HUES64 (cell line): ENCODE measurements around the gene ANKRD2.

ENCODE experiments used
- H3K27ac ChIP-seq: 2 replicates; pipeline ENCODE4 v1.7.0; 2013; ENCODE audit warnings: low read depth, low read length, inconsistent platforms
- H3K27me3 ChIP-seq: 2 replicates; pipeline ENCODE4 v1.6.1; 2013; ENCODE audit warnings: mild to moderate bottlenecking, low read length; ENCODE audit not compliant: insufficient read depth
- H3K36me3 ChIP-seq: 2 replicates; pipeline ENCODE4 v1.6.1; 2013; ENCODE audit warnings: mild to moderate bottlenecking, low read length; ENCODE audit not compliant: insufficient read depth
- H3K4me1 ChIP-seq: 2 replicates; pipeline ENCODE4 v1.6.1; 2013; ENCODE audit warnings: mild to moderate bottlenecking, low read length, moderate library complexity; ENCODE audit not compliant: insufficient read depth
- H3K4me3 ChIP-seq: 2 replicates; pipeline ENCODE4 v1.5.1; 2013; ENCODE audit warnings: mild to moderate bottlenecking, low read length, moderate library complexity
- H3K9ac ChIP-seq: 2 replicates; pipeline ENCODE4 v1.6.1; 2013; ENCODE audit warnings: mild to moderate bottlenecking, low read depth, low read length
- H3K9me3 ChIP-seq: 2 replicates; pipeline ENCODE4 v1.6.1; 2013; ENCODE audit warnings: low read depth, low read length; ENCODE audit not compliant: insufficient read depth
- WGBS: fragments of 150-250, 120-280 bp; methylation state at CpG from one replicate; pipeline ENCODE4 v1.1.7; 2013; ENCODE audit warnings: missing lambda C conversion rate; 5-methylcytosine and 5-hydroxymethylcytosine counted together

Gene ANKRD2

GRCh38 chr10:97537186-97537869, 35.3 kb upstream of the ANKRD2 start:
- Histone ChIP-seq H3K27me3 (no peaks in the 10 kb centered on the region), H3K4me3 (no peak overlapping the region), H3K9ac (no peak overlapping the region), H3K36me3 (no peaks in the 10 kb centered on the region), H3K9me3 (no peaks in the 10 kb centered on the region), H3K27ac (no peak overlapping the region), H3K4me1 (peaks cover 21% of the 10 kb centered on the region)
- 89% methylated on average over 5 of the region's 5 CpGs for WGBS

DNA sequence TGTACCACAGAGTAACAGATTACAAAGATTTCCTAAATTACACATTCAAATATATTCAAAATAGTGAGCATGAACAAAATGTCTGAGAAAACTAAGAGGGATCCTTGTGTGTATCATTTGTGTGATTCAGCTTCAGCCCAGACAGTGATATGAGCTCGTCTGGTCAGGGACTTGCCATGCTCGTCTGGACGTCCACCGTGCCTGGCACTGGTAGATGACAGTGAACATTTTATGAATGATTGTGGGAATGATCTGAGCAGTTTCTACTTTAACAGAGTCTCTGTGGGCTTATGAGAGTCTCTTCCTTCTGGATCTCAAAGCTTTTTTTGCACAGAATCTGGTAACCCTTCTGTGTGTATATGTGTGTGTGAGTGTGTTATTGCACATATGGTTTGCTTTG, 34.2 kb upstream of the ANKRD2 start:
- no peaks in the 10 kb centered on the region for H3K36me3 ChIP-seq
- peaks cover 27% of the 10 kb centered on the region for H3K4me1 ChIP-seq
- H3K27ac ChIP-seq: no peak overlapping the region
- H3K9ac ChIP-seq: no peak overlapping the region
- no peaks in the 10 kb centered on the region for H3K9me3 ChIP-seq
- H3K27me3 ChIP-seq: no peaks in the 10 kb centered on the region
- 93% methylated on average over 4 of the region's 4 CpGs for WGBS
- H3K4me3 ChIP-seq: no peak overlapping the region

DNA sequence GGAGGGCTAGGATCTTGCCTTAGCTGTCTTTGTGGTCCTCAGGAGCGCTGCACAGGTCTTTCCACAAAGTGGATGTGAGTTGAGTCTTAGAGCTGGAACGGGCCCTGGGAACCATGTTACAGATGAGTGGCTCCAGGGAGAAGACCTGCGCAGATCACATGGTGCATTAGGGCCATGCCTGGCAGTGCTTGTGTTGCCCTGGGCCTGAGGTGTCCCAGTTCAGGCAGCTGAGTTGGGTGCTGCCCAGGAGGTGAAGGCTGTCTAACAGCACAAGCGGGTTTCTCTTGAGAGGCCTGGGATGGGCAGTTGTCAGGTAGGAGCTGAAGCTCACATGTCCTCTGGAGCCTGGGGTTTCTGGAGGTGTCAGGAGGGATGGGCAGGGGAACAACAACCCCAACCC, 33.7 kb upstream of the ANKRD2 start:
- 95% methylated on average over 4 of the region's 4 CpGs for WGBS
- peaks cover 30% of the 10 kb centered on the region for H3K4me1 ChIP-seq

GRCh38 chr10:97539523-97540200, 32.9 kb upstream of the ANKRD2 start:
- Histone ChIP-seq H3K27me3 (no peaks in the 10 kb centered on the region), H3K36me3 (no peaks in the 10 kb centered on the region), H3K4me3 (no peak overlapping the region), H3K9ac (peak overlapping the region; percentile 52; the same call in 1 of the 2 replicates), H3K9me3 (no peaks in the 10 kb centered on the region), H3K4me1 (peaks cover 30% of the 10 kb centered on the region), H3K27ac (peak overlapping the region; percentile 59)
- 60% methylated on average over 5 of the region's 6 CpGs for WGBS

More for the DNA sequence above, 33.7 kb upstream of the ANKRD2 start:
- no peaks in the 10 kb centered on the region for H3K27me3 ChIP-seq
- 0 out of 2 replicates have a peak overlapping the region, but pooled peaks have one; percentile 5 for H3K27ac ChIP-seq
- H3K9me3 ChIP-seq: no peaks in the 10 kb centered on the region
- no peak overlapping the region for H3K9ac ChIP-seq
- H3K36me3 ChIP-seq: no peaks in the 10 kb centered on the region
- no peak overlapping the region for H3K4me3 ChIP-seq

DNA sequence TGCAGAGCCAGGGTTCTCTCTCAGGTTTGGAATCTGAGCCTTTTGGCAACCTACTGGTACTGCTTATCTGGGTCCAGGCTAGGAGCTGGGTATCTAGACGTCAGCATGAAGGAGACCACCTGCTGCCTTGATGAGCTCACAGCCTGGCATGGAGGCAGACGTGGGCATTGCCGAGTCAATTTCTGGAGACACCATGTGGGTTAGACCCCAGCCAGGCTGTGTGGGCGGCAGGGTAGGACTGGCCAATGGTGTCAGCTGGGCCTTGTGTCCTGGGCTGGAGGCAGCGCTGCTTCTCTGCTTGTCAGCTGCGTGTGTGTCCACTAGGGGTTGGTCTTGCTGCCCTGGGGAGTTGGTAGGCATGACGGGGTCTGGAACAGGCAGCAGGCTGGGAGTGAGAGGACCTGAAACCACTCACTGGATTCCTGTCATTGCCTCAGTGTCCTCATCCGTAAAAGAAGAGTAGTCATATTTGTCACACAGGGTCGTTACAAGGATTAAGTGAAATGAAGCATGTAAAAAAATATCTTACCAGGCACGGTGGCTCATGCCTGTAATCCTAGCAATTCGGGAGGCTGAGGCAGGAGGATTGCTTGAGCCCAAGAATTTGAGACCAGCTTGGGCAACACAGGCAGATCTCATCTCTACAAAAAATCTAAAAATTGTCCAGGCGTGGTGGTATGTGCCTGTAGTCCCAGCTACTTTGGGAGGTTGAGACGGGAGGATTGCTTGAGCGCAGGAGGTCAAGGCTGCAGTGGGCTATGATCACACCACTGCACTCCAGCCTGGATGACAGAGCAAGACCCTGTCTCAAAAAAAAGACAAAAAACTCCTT, 31.7 kb upstream of the ANKRD2 start:
- Histone ChIP-seq H3K36me3 (no peaks in the 10 kb centered on the region), H3K4me1 (peaks cover 30% of the 10 kb centered on the region), H3K9ac (no peak overlapping the region), H3K4me3 (no peak overlapping the region), H3K27me3 (no peaks in the 10 kb centered on the region), H3K9me3 (no peaks in the 10 kb centered on the region), H3K27ac (peak overlapping the region; percentile 17; the same call in 1 of the 2 replicates)
- 90% methylated on average over 14 of the region's 14 CpGs for WGBS

DNA sequence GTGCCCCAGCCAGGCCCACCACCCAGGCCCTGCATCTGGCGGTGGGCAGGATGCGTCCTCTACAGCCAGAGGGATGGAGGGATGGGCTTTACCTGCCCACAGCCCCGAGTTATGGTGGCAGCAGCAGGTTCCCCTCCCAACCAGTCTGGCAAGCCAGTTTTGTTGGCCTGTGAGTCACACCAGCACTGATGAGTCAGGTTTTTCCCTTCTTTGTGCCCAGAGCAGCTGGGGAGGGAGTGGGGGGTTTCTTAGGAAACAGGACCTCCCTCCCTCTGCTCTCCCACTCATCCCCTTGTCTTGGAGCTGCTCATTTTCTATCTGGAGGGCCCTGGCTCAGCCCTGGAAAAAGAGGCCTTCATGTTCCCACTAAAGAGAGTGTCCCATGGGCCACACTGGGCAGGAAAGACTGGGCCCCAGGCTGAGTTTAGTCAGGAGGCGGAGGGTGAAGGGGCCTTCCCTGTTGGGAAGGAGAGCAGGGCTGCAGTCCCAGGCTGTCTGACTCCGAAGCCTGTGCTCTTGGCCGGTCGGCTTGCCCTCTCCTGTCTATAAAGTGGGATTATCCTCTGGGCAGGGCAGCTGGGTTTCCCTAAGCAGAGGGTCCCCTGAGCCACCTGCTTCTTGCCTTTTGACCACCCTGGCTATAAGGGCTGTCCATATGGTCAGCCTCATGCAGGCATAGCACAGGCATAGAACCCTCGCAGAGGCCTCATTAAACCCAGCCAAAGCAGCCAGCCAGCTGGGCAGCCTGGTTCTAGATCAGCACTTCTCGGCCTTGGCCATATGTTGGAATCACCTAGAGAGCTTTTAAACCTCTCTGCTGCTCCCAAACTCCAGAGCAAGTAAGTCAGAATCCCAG, 30.2 kb upstream of the ANKRD2 start:
- Histone ChIP-seq H3K9ac (peak overlapping the region; percentile 70; the same call in 1 of the 2 replicates), H3K4me1 (peaks cover 30% of the 10 kb centered on the region), H3K27ac (peak overlapping the region; percentile 88), H3K9me3 (no peaks in the 10 kb centered on the region), H3K4me3 (no peak overlapping the region), H3K27me3 (no peaks in the 10 kb centered on the region), H3K36me3 (no peaks in the 10 kb centered on the region)
- 78% methylated on average over 9 of the region's 9 CpGs for WGBS

- no peak overlapping the region for H3K4me3 ChIP-seq
- H3K27ac ChIP-seq: peak overlapping the region; percentile 88
- H3K4me1 ChIP-seq: peaks cover 30% of the 10 kb centered on the region
- no peaks in the 10 kb centered on the region for H3K27me3 ChIP-seq
- no peaks in the 10 kb centered on the region for H3K36me3 ChIP-seq
- H3K9me3 ChIP-seq: no peaks in the 10 kb centered on the region
- H3K9ac ChIP-seq: no peak overlapping the region
- WGBS: 83% methylated on average over 10 of the region's 10 CpGs
Observed at GRCh38 chr10:97543025-97543546, 29.5 kb upstream of the ANKRD2 start.

GRCh38 chr10:97546456-97547270, 25.9 kb upstream of the ANKRD2 start:
- no peaks in the 10 kb centered on the region for H3K27me3 ChIP-seq
- H3K36me3 ChIP-seq: no peaks in the 10 kb centered on the region
- H3K9me3 ChIP-seq: no peaks in the 10 kb centered on the region
- H3K4me1 ChIP-seq: peaks cover 31% of the 10 kb centered on the region
- no peak overlapping the region for H3K9ac ChIP-seq
- no peak overlapping the region for H3K4me3 ChIP-seq
- no peak overlapping the region for H3K27ac ChIP-seq
- WGBS: 90% methylated on average over 18 of the region's 18 CpGs

DNA sequence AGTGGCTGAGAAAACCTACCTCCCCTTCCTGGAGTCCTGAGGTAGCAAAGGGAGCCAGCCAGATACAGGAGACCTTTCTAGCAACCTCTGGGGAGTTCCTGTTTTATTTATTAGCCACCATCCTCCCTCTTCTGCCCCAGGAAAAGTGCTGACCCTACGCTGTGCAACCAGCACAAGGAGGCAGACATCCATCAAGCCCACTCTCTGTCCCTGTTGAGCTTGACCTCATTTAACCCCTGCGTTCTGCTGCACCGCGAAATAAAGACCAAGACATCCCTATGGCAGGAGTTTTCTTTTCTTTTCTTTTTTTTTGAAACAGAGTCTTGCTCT, 25.3 kb upstream of the ANKRD2 start:
- H3K9me3 ChIP-seq: no peaks in the 10 kb centered on the region
- 89% methylated on average over 4 of the region's 4 CpGs for WGBS
- peaks cover 28% of the 10 kb centered on the region for H3K4me1 ChIP-seq
- H3K4me3 ChIP-seq: no peak overlapping the region
- H3K27me3 ChIP-seq: no peaks in the 10 kb centered on the region
- H3K9ac ChIP-seq: no peak overlapping the region
- no peaks in the 10 kb centered on the region for H3K36me3 ChIP-seq
- H3K27ac ChIP-seq: no peak overlapping the region

- no peaks in the 10 kb centered on the region for H3K27me3 ChIP-seq
- H3K4me1 ChIP-seq: peaks cover 21% of the 10 kb centered on the region
- no peak overlapping the region for H3K9ac ChIP-seq
- H3K27ac ChIP-seq: no peak overlapping the region
- no peak overlapping the region for H3K4me3 ChIP-seq
- 78% methylated on average over 4 of the region's 4 CpGs for WGBS
- no peaks in the 10 kb centered on the region for H3K36me3 ChIP-seq
- H3K9me3 ChIP-seq: no peaks in the 10 kb centered on the region
Observed at GRCh38 chr10:97547962-97548361, 24.6 kb upstream of the ANKRD2 start.
